ENCODE results near the gene PHF2.

- no peak for TF ChIP-seq POLR2AphosphoS5 (IDR thresholded peaks at IDR 0.05; ENCODE audit: low read depth, low read length)
- TF ChIP-seq CTCF (IDR thresholded peaks at IDR 0.05; ENCODE audit: control extremely low read depth in 1 of 3, insufficient read depth in 1 of 3, low read depth in 1 of 3, low read length in 3 of 3): no peak
Measured at GRCh38 chr9:93693129-93693528, 116.7 kb downstream of the PHF2 start.

Measured in H1 (cell line).